ENCODE results near the gene POU2F3.

POU2F3 gene

GRCh38 chr11:120195601-120196320 lies 44.2 kb upstream of the POU2F3 start (continued):
- TF ChIP-seq ZSCAN16 (tag by site-specific recombination; IDR thresholded peaks at IDR 0.05) (peak; percentile 98), ZNF76 (tag by site-specific recombination; IDR thresholded peaks at IDR 0.05; ENCODE audit: borderline replicate concordance, low read depth) (no peak), ZNF132 (tag by site-specific recombination; IDR thresholded peaks at IDR 0.05; ENCODE audit: borderline replicate concordance) (no peak), ZNF341 (tag by site-specific recombination; IDR thresholded peaks at IDR 0.05; ENCODE audit: low read depth) (0 out of 2 replicates have a peak, but pooled peaks have one; percentile 17), ZNF654 (tag by site-specific recombination; IDR thresholded peaks at IDR 0.05; ENCODE audit: low read depth) (no peak), OVOL3 (tag by site-specific recombination; IDR thresholded peaks at IDR 0.05) (no peak), ZNF121 (tag by site-specific recombination; IDR thresholded peaks at IDR 0.05) (no peak), ZNF26 (tag by site-specific recombination; IDR thresholded peaks at IDR 0.05) (no peak), ZNF362 (tag by site-specific recombination; IDR thresholded peaks at IDR 0.05) (no peak), HOXA7 (CRISPR knock-in tag; IDR thresholded peaks at IDR 0.05; ENCODE audit: borderline replicate concordance) (no peak), REST (tag by site-specific recombination; IDR thresholded peaks at IDR 0.05) (no peak), ZBTB8A (tag by site-specific recombination; IDR thresholded peaks at IDR 0.05) (peak; percentile 48; the same call in 1 of the 2 replicates), ZIC2 (tag by site-specific recombination; IDR thresholded peaks at IDR 0.05) (peak; percentile 91), KLF7 (tag by site-specific recombination; IDR thresholded peaks at IDR 0.05; ENCODE audit: borderline replicate concordance) (no peak), SP7 (tag by site-specific recombination; IDR thresholded peaks at IDR 0.05) (no peak), ZBTB20 (tag by site-specific recombination; IDR thresholded peaks at IDR 0.05) (peak; percentile 66), ZNF324 (tag by site-specific recombination; IDR thresholded peaks at IDR 0.05) (no peak), PRDM2 (tag by site-specific recombination; IDR thresholded peaks at IDR 0.05; ENCODE audit: borderline replicate concordance) (no peak), TSHZ1 (tag by site-specific recombination; IDR thresholded peaks at IDR 0.05; ENCODE audit: borderline replicate concordance) (no peak), ZNF549 (tag by site-specific recombination; IDR thresholded peaks at IDR 0.05) (no peak), ZNF776 (tag by site-specific recombination; IDR thresholded peaks at IDR 0.05; ENCODE audit: borderline replicate concordance) (no peak)
